Activated naive CD4-positive, alpha-beta T cell treated with anti-CD3 and anti-CD28 coated beads, Interleukin-2, amount 50 U/mL, for 72 hours (primary cell): ENCODE results near the gene PDGFB. TPM values are rescaled to one million over a fixed set of nuclear protein-coding genes. Genes with fewer than 3 reads are reported as not detected.
A peak's percentile ranks its signal among the peaks of the same experiment; 100 is the strongest.

ENCODE experiments used
- ATAC-seq, 2 donors: fragments of 150-1000 bp; cut with Tn5 transposase; 2 replicates each; pipeline ENCODE4 v1.10.0; 2021; ENCODE audit warnings: mild to moderate bottlenecking in 2 of 2, moderate library complexity in 2 of 2
- DNase-seq, 2 donors: peaks; one replicate each; pipeline ENCODE4 v3.0.0; 2021 to 2022; ENCODE audit warnings: low spot score in 2 of 2
- H3K27ac Mint-ChIP-seq, 2 donors: one replicate each; pipeline ENCODE4 v1.8.0; 2022; ENCODE audit warnings: mild to moderate bottlenecking in 2 of 2, mixed read lengths in 2 of 2
- H3K36me3 Mint-ChIP-seq, 2 donors: one replicate each; pipeline ENCODE4 v1.8.0; 2022; ENCODE audit warnings: mixed read lengths in 2 of 2
- H3K9me3 Mint-ChIP-seq, 2 donors: one replicate each; pipeline ENCODE4 v1.8.0; 2022; ENCODE audit warnings: mixed read lengths in 2 of 2
- total RNA-seq, 2 donors: library from RNA; stranded (reverse); gene quantifications; one replicate each; pipeline ENCODE4 v1.2.3, GENCODE V29; 2022

PDGFB gene
- total RNA-seq, 2 donors from 2014 or later = 0.46 to 2.9 TPM

GRCh38 chr22:39238561-39238960 lies 6.2 kb downstream of the PDGFB start:
- DNase-seq = no peak
- Mint-ChIP-seq H3K27ac (no peak overlapping the region), H3K36me3 (peaks cover 7 to 12% of the 10 kb centered on the region in 2 donors), H3K9me3 (no peaks in the 10 kb centered on the region)
- no peak for ATAC-seq

DNA sequence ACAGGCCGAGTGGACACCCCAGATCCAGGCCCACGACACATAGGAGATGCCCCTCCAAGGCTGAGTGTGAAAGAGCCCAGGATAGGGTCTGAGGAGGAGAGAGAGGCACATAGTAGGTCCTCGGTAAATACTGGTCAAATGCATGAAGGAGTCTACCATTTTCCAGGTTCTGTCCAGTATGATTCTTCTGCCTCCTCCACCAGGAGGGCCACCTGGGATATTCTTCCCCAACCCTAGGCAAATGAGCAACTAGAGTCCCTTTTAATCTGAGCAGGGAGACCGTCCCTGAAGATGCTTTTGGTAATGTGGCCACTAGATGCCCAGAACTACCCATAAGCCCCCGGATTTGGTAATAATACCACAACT lies 6.7 kb downstream of the PDGFB start:
- no peak for DNase-seq
- Mint-ChIP-seq H3K36me3 (peaks cover 7 to 12% of the 10 kb centered on the region in 2 donors), H3K9me3 (no peaks in the 10 kb centered on the region), H3K27ac (no peak overlapping the region)
- no peak for ATAC-seq

- Mint-ChIP-seq H3K27ac (no peak overlapping the region), H3K9me3 (no peaks in the 10 kb centered on the region), H3K36me3 (peaks cover 7 to 12% of the 10 kb centered on the region in 2 donors)
- peak in 1 of 2 donors; percentile 24 for ATAC-seq
- DNase-seq = no peak
These were observed 7.3 kb downstream of the PDGFB start for GRCh38 chr22:39237318-39238100.

- peak; percentile 47 to 75 for ATAC-seq
- peaks cover 4 to 10% of the 10 kb centered on the region in 2 donors for H3K36me3 Mint-ChIP-seq
- H3K9me3 Mint-ChIP-seq = no peaks in the 10 kb centered on the region
- peak; percentile 49 to 69 for DNase-seq
- no peak overlapping the region for H3K27ac Mint-ChIP-seq
These were observed 8.2 kb downstream of the PDGFB start for GRCh38 chr22:39236321-39237317.

DNA sequence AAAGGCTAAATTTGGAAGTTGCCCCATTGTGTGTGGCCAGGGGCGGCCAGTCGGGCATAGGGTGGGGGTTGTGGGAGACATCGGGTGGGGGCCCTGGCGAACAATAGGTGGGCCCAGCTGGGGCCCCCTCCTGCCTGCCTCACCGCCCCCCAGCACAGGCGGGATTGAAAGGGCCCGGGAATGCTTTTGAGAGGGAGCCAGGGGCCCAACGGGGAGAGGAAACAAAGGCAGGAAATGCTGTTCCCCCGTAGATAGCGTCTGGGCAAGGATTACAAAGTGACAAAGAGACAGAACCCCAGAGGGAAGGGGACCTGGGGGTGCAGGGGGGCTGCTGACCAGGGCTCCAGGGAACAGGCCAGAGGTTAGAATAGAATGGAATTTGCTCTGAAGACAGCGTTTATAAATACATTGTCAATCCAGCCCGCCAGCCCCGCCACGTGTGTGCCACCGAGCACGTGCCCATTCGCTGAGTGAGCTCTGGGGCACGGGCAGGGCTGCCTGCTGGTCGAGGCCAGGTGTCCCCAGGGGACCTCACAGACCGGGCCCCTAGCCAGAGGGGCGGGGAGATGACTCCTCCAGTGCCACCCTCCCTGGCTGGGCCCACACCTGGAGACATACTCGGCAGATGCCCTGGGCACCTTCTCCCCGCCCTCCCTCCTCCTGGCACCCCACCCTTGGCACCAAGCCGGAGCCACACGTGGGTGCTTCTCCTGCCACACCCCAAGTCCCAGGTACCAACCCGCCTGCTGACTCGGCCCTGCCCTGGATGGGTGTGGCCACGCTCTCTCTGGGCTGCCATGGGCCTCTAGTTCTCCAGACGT lies 9.7 kb downstream of the PDGFB start:
- H3K27ac Mint-ChIP-seq = no peak overlapping the region

DNA sequence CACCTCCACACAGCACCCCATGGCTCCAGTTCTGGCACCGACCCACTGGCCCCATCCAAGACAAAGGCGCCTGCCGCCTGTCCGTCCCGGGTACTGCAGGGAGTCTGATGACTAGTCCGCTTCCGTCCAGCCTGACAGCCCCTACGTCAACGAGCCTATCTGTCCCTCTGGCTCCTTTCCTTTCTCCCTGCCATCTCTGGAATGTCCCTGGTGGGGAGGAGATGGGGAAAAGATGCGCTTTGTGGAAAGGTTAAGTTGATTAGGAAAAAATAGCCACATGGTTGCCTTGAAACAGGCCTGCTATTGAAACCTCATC lies 10.4 kb downstream of the PDGFB start:
- no peak overlapping the region for H3K27ac Mint-ChIP-seq
- peaks cover 0 to 6% of the 10 kb centered on the region in 2 donors for H3K36me3 Mint-ChIP-seq
- no peaks in the 10 kb centered on the region for H3K9me3 Mint-ChIP-seq
- ATAC-seq (no peak), DNase-seq (no peak)

More for the DNA sequence above, 9.7 kb downstream of the PDGFB start:
- DNase-seq (no peak), ATAC-seq (no peak)
- Mint-ChIP-seq H3K36me3 (peaks cover 0 to 6% of the 10 kb centered on the region in 2 donors), H3K9me3 (no peaks in the 10 kb centered on the region)

DNA sequence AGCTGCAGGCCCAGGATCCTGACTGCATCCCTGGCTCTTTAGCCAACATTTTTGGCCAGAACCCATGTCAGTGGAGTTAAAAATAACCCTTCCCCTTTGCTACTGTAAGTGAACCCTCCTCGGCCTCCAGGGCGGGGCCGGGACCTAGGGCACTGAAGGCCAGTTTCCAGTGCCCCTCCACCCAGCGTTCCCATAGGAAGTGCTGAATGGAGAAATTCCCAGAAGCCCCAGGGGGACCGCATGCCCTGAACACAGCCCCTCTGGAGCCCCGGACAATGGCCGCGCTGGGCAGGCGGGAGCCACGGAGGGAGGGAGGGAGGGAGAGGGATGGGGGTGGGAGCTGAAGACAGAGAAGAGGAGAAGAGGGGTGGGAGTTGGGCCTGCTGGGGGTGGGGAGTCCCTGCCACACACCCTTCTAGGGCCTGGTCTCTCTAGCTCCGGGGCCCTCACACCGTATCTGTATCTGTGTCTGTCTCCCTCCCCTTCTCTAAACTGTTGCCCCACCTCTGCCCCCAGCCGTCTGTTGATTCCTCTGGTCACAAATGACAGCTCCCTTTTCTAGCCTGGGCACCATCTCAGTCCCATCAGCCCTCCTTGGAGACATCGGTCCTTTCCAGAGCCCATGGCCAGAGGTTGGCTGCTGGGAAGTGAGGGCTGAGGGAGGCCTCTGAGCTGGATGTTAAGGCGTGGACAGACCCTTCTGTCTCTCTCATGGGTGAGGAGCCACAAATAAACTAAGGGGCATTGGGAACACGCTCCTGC lies 10.9 kb downstream of the PDGFB start:
- no peak for DNase-seq

DNA sequence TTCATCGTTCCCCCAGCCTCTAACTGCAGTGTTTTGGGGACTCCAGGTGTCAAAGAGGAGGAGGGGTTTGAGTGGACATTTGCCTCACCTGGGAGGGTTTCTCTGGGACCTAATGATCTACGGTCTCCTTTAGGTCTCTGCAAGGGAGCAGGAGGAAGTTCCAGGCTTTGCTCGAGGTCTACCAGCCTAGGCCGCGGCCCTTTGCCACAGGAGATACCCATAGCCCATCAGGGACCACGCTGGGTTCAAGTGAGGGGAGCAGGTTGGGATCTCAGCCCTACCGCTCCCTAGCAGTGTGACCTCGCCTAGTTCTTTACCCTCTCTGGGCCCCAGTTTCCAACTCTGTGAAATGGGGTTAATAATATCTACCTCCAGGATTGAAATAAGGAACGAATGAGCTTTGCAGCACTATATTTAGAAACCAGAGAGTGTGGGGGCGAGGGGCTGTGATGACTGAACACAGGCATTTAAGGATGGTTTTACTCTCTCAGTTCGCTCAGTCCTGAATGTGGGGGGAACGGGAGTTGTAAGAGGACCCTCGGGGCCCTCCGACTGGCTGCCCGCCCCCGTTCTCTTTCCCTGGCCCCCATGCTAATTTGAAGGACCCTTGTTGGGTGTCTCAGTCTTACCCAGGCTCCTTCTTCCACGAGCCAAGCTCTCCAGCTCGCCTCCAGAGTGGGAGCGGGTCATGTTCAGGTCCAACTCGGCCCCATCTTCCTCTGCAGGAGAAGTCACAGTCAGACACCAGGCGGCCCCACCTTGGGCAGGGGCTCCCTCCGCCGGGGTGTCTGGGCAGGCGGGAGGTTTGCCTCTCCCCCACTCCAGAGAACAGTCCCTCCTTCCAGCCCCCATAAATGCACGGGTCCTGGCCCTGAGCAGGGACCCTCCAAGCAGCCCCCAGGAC lies 11.7 kb downstream of the PDGFB start:
- no peak overlapping the region for H3K27ac Mint-ChIP-seq
- H3K9me3 Mint-ChIP-seq = no peaks in the 10 kb centered on the region
- peak in 1 of 2 donors; percentile 44 for ATAC-seq
- DNase-seq = no peak
- peaks cover 0 to 6% of the 10 kb centered on the region in 2 donors for H3K36me3 Mint-ChIP-seq

More for the DNA sequence above, 10.9 kb downstream of the PDGFB start:
- Mint-ChIP-seq H3K9me3 (no peaks in the 10 kb centered on the region), H3K27ac (no peak overlapping the region), H3K36me3 (peaks cover 0 to 6% of the 10 kb centered on the region in 2 donors)
- no peak for ATAC-seq

DNA sequence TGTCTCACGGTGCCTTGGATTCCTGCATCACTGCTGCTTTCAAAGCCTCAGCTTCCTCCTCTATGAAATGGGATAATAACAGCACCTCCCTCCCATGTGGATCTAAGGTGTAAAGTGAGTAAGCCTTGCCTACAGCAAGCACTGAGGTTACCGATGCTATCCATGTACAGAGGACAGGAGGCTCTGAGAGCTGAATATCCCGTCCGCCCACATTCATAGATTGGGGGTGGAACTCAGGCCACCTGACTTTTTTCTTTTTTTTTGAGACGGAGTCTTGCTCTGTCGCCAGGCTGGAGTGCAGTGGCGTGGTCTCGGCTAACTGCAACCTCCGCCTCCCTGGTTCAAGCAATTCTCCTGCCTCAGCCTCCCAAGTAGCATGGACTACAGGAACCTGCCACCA lies 12.5 kb downstream of the PDGFB start:
- Mint-ChIP-seq H3K36me3 (peaks cover 0 to 6% of the 10 kb centered on the region in 2 donors), H3K27ac (no peak overlapping the region), H3K9me3 (no peaks in the 10 kb centered on the region)
- ATAC-seq (no peak), DNase-seq (no peak)

GRCh38 chr22:39231197-39231950 lies 13.4 kb downstream of the PDGFB start:
- Mint-ChIP-seq H3K9me3 (no peaks in the 10 kb centered on the region), H3K27ac (no peak overlapping the region), H3K36me3 (peaks cover 0 to 6% of the 10 kb centered on the region in 2 donors)
- ATAC-seq (no peak), DNase-seq (no peak)

DNA sequence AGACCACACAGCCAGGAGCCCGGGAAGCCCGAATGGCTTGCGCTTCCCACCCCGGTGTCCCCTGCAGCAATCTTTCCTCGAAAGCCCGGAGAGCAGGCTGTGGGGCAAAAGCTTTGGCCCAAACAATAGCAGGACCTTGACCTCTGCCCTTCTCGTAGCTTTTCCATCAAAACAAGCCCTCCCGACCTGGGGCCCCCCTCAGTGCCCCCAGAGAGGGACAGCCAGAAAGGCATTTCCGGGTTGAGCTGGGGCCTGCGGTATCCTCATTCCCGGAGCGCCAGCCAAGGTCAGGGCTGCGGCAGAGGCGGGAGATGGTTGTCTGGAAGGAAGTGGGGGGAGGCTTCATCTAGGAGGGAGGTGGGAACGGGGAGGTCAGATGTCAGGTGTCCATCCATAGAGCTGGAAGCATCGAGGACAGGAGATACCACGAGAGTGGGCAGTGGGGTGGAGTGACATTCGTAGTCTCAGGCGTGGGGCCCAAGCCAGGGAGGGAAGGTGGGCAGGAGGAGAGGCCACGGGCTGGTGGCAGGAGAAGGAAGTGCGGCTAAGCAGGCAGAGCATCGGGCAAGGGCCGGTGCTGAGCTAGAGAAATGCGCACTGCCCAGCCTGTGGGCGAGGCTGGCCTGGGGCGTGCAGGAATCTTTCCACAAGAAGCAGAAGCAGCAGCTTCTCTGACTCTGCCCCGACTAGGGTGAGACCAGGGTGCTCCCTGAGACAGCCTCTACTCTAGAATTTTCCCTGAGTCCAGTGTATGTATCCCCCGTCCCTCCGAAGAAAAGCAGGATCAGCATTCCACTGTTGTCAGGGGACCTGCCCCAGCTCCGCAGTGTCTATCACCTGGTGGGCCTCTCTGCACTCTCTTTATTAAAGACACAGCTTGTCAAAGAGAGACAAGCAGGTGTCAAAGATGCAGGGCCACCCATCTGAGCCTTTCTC lies 14.3 kb downstream of the PDGFB start:
- H3K36me3 Mint-ChIP-seq = no peaks in the 10 kb centered on the region
- DNase-seq (no peak), ATAC-seq (no peak)
- H3K9me3 Mint-ChIP-seq = no peaks in the 10 kb centered on the region
- H3K27ac Mint-ChIP-seq = peak overlapping the region in 1 of 2 donors; percentile 20

GRCh38 chr22:39229688-39230260 lies 15.0 kb downstream of the PDGFB start:
- no peaks in the 10 kb centered on the region for H3K9me3 Mint-ChIP-seq
- no peak for ATAC-seq
- no peaks in the 10 kb centered on the region for H3K36me3 Mint-ChIP-seq
- DNase-seq = no peak
- H3K27ac Mint-ChIP-seq = no peak overlapping the region

DNA sequence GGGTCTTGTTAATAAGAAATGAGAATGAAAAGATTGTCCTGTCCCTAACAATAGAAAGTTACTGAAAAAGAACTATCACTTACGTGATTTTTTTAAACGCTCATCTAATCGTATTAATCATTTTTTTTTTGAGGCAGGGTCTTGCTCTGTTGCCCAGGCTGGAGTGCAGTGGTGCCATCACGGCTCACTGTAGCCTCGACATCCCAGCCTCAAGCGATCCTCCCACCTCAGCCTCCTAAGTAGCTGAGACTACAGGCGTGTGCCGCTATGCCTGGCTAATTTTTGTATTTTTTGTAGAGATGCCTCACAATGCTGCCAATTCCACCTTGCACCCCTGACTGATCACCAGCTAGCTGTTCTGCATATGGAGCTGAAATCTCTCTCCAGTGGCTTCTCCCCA lies 15.7 kb downstream of the PDGFB start:
- ATAC-seq (no peak), DNase-seq (no peak)
- Mint-ChIP-seq H3K36me3 (no peaks in the 10 kb centered on the region), H3K27ac (no peak overlapping the region), H3K9me3 (no peaks in the 10 kb centered on the region)
